ENCODE results near the gene SLC13A5.

DNA sequence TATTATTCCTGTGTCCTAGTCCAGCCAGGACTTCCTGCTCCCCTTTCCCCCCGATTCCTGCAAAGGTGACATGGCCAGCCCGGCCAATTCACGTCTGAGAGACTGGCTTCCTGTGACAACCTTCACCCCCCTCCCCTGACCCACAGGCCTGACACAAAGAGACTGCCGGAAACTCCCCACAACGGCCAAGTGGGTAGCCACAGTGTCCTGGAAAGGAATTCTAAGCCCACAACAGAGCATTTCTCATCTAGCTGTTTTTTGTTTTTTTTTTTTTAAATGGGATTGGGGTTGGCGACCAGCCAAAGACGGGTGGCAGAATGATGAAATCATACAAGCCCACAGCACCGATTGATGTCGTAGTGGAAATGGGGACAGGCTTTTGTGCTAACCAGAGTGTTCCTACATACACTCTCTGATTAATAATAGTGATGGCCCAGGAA is 39.9 kb upstream of the SLC13A5 start:
- TF ChIP-seq, protein P1, sequence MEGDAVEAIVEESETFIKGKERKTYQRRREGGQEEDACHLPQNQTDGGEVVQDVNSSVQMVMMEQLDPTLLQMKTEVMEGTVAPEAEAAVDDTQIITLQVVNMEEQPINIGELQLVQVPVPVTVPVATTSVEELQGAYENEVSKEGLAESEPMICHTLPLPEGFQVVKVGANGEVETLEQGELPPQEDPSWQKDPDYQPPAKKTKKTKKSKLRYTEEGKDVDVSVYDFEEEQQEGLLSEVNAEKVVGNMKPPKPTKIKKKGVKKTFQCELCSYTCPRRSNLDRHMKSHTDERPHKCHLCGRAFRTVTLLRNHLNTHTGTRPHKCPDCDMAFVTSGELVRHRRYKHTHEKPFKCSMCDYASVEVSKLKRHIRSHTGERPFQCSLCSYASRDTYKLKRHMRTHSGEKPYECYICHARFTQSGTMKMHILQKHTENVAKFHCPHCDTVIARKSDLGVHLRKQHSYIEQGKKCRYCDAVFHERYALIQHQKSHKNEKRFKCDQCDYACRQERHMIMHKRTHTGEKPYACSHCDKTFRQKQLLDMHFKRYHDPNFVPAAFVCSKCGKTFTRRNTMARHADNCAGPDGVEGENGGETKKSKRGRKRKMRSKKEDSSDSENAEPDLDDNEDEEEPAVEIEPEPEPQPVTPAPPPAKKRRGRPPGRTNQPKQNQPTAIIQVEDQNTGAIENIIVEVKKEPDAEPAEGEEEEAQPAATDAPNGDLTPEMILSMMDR (IDR thresholded peaks at IDR 0.05) = no peak
- TF ChIP-seq EZH2 (IDR thresholded peaks at IDR 0.05; ENCODE audit: borderline replicate concordance, insufficient read depth, low read depth, low read length, poor library complexity, severe bottlenecking) = no peak

Data from B cell (primary cell).